Right atrium auricular region (tissue), 2 donors: ENCODE data around the gene C19orf47. TPM values are rescaled to one million over a fixed set of nuclear protein-coding genes. Genes with fewer than 3 reads are reported as not detected.
A peak's percentile ranks its signal among the peaks of the same experiment; 100 is the strongest.

Experiments used
- DNase-seq: peaks from one replicate; pipeline ENCODE4 v3.0.0-alpha.2; 2019; ENCODE audit warnings: low spot score
- H3K27ac ChIP-seq, 2 donors: fragments of 200-600 bp; sonication (generic); 1 replicate in 1 of 2; 2 replicates in 1 of 2; pipeline ENCODE4 v1.5.1; 2016 to 2019
- H3K27me3 ChIP-seq, 2 donors: fragments of 200-600 bp; sonication (generic); one replicate each; pipeline versions ENCODE4 v1.5.1 to v1.6.0; 2017 to 2019
- H3K36me3 ChIP-seq: fragments of 200-600 bp; sonication (generic); one replicate; pipeline ENCODE4 v1.5.1; 2016
- H3K4me1 ChIP-seq, 2 donors: fragments of 200-600 bp; sonication (generic); one replicate each; pipeline versions ENCODE4 v1.5.1 to v1.6.0; 2017 to 2019
- H3K4me3 ChIP-seq, 2 donors: fragments of 200-600 bp; sonication (generic); 1 replicate in 1 of 2; 2 replicates in 1 of 2; pipeline ENCODE4 v1.5.1; 2017 to 2019; ENCODE audit warnings: mild to moderate bottlenecking in 1 of 2, moderate library complexity in 1 of 2
- H3K9me3 ChIP-seq, 2 donors: fragments of 200-600 bp; sonication (generic); one replicate each; pipeline ENCODE4 v1.5.1; 2019
- total RNA-seq, 2 donors: library from RNA; depleted of rRNA; stranded (reverse); fragments of >200 nt; gene quantifications; one replicate each; pipeline ENCODE4 v1.1.0, GENCODE V29; 2016
- TF ChIP-seq, protein P1 (sequence below), 2 donors: fragments of 200-600 bp; sonication (generic); IDR thresholded peaks; one replicate each; pipeline ENCODE4 v1.5.1; 2019; ENCODE audit warnings: antibody characterized with exemption in 2 of 2

C19orf47 gene, protein sequence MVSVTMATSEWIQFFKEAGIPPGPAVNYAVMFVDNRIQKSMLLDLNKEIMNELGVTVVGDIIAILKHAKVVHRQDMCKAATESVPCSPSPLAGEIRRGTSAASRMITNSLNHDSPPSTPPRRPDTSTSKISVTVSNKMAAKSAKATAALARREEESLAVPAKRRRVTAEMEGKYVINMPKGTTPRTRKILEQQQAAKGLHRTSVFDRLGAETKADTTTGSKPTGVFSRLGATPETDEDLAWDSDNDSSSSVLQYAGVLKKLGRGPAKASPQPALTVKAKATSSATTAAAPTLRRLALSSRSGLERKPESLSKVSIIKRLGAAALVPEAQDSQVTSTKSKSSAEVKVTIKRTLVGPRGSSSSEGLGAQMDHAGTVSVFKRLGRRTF
- 10 to 100 TPM; 58.2 to 88.2 TPM for total RNA-seq

DNA sequence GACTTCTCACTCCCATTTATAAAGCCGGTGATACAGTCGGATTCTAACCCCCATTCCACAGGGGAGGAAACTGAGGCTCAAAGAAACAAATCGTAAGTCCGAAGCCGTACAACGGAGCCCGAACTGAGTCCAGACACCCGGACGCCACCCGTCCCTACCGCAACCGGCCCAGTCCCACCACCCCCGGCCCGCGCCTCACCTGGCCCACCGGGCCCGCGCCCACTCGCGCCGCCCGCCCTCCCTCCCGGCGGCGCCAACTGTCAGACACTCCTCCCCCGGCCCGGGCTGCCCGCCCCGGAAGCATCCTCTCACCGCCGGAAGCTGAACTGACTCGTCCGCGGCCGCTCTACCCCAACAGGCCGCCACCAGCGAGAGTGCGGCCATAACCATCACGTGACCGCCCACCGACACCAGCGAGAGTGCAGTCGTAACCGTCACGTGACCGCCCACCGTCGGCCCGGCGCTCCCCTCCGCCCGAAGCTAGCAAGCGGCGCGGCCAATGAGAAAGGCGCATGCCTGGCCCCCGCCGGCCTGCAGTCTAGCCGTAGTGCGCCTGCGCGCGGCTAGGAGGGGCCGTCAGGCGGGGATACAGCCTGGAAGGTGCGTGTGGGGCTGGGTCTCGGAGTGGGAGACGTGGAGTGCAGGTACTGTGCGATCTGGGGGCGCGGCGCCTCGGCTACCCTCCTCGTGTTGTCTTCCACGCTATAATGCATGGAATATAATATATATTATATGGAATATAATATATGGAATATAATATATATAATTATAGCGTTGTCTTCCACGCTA is at the start of gene C19orf47, which contains the start of gene PLD3:
Gene C19orf47 (minus strand): TSS at position 273 of the 789 bp plus-strand sequence. CDS start 6,540 bp downstream, outside the sequence.
Gene PLD3 (plus strand): TSS at position 571 of the 789 bp plus-strand sequence. CDS start 17,789 bp downstream, outside the sequence.
- DNase-seq: peak; percentile 100
- Histone ChIP-seq H3K27ac (peak within 1 kb of the TSS; percentile 87 to 90), H3K9me3 (no peaks in the 10 kb centered on the region), H3K4me3 (peak within 1 kb of the TSS; percentile 78 to 88), H3K27me3 (no peaks in the 10 kb centered on the region), H3K4me1 (peaks cover 0 to 23% of the 10 kb centered on the region in 2 donors), H3K36me3 (no peaks in the 10 kb centered on the region)
- TF ChIP-seq, protein P1, sequence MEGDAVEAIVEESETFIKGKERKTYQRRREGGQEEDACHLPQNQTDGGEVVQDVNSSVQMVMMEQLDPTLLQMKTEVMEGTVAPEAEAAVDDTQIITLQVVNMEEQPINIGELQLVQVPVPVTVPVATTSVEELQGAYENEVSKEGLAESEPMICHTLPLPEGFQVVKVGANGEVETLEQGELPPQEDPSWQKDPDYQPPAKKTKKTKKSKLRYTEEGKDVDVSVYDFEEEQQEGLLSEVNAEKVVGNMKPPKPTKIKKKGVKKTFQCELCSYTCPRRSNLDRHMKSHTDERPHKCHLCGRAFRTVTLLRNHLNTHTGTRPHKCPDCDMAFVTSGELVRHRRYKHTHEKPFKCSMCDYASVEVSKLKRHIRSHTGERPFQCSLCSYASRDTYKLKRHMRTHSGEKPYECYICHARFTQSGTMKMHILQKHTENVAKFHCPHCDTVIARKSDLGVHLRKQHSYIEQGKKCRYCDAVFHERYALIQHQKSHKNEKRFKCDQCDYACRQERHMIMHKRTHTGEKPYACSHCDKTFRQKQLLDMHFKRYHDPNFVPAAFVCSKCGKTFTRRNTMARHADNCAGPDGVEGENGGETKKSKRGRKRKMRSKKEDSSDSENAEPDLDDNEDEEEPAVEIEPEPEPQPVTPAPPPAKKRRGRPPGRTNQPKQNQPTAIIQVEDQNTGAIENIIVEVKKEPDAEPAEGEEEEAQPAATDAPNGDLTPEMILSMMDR (IDR thresholded peaks at IDR 0.05): no peak

DNA sequence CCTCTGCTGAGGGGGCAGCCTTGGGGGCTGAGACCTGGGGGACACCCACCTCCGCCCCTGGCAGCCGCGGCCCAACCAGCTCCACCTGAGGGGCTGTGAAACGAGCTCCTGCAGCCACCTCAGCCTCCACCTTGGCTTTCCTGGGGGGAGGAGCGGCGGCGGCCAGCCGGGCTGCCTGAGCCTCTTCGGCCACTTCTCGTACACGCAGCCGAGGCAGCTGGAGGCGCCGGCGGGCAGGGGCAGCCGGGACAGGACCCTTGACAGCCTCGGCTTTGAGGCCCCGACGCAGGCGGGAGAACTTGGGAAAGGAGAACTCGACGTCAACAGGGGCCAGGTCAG is 49.3 kb upstream of the C19orf47 start:
- Histone ChIP-seq H3K4me3 (no peak overlapping the region), H3K9me3 (no peaks in the 10 kb centered on the region), H3K4me1 (peaks cover 0 to 5% of the 10 kb centered on the region in 2 donors), H3K27ac (no peak overlapping the region), H3K27me3 (no peaks in the 10 kb centered on the region), H3K36me3 (no peaks in the 10 kb centered on the region)
- TF ChIP-seq, protein P1 (IDR thresholded peaks at IDR 0.05): no peak
- no peak for DNase-seq

DNA sequence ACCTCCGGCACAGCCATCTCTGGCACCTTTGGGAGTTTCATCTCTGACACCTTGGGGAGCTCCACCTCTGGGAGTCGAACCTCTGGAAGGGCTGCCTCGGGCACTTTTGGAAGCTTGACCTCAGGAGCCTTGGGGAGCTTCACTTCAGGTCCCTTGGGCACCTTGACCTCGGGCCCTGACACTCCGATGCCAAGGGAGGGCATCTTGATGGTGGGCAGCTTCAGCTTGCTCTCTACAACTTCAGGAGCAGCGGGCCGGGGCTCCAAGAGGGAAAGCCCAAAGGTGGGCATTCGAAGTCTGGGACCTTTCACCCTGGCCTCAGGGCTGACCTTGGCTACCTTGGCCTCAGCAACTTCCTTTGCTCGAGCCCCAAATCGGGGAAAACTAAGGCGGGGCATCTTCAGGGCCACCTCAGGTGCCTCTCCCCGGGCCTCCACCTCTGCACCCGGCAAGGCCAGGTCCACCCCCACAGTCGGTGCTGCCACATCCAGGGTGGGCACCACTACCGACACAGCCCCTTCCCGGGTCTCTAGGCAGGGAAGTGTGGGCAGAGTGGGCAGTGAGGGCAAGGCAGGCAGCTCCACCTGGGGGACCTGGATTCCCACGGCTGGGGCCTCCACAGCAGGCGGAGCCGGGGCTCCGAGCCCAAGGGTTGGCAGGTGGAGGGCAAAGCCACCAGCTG is 48.8 kb upstream of the C19orf47 start:
- Histone ChIP-seq H3K27me3 (no peaks in the 10 kb centered on the region), H3K27ac (no peak overlapping the region), H3K4me1 (peaks cover 0 to 5% of the 10 kb centered on the region in 2 donors), H3K36me3 (no peaks in the 10 kb centered on the region), H3K9me3 (no peaks in the 10 kb centered on the region), H3K4me3 (no peak overlapping the region)
- TF ChIP-seq, protein P1 (IDR thresholded peaks at IDR 0.05): no peak
- no peak for DNase-seq

DNA sequence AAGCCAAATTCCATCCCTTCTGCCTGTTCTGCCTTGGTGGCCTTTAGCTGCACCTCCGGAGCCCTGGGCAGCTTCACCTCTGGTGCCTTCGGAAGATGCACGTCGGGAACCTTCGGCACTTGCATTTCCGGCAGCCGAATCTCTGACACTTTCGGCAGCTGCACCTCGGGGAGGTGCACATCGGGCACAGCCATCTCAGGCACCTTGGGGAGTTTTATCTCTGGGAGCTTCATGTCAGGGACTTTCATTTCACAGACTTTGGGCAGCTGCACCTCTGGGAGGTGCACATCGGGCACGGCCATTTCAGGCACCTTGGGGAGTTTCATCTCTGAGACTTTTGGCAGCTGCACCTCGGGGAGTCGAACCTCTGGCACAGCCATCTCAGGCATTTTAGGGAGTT is 47.8 kb upstream of the C19orf47 start:
- H3K4me1 ChIP-seq: peaks cover 0 to 5% of the 10 kb centered on the region in 2 donors
- no peaks in the 10 kb centered on the region for H3K9me3 ChIP-seq
- TF ChIP-seq, protein P1 (IDR thresholded peaks at IDR 0.05): no peak
- no peak for DNase-seq
- H3K4me3 ChIP-seq: no peak overlapping the region
- no peak overlapping the region for H3K27ac ChIP-seq
- no peaks in the 10 kb centered on the region for H3K36me3 ChIP-seq
- H3K27me3 ChIP-seq: no peaks in the 10 kb centered on the region

DNA sequence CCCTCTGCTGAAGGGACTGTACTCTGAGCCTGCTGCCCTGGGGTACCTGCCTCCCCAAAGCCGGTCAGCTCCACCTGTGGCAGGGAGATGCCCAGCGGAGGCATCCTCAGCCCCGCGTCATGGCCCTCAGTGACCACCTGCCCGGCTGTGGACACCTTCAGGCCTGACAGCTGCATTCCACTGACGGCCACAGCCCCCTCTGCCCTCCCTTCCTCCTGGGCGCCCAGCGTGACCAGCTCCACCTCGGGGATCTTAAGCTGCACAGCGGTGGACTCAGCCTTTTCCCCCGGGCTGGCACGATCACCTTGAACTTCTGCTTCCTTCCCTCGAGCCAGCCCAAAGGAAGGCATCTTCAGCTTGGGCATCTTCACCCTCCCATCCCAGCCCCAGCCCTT is 46.6 kb upstream of the C19orf47 start:
- Histone ChIP-seq H3K9me3 (no peaks in the 10 kb centered on the region), H3K4me1 (peaks cover 0 to 5% of the 10 kb centered on the region in 2 donors), H3K4me3 (no peak overlapping the region), H3K27me3 (no peaks in the 10 kb centered on the region), H3K36me3 (no peaks in the 10 kb centered on the region), H3K27ac (no peak overlapping the region)
- no peak for DNase-seq
- TF ChIP-seq, protein P1 (IDR thresholded peaks at IDR 0.05): no peak
